H1 (cell line): ENCODE data around the gene CDT1. TPM values are rescaled to one million over a fixed set of nuclear protein-coding genes. Genes with fewer than 3 reads are reported as not detected.
A peak's percentile ranks its signal among the peaks of the same experiment; 100 is the strongest.

Source experiments
- CTCF ChIA-PET: fragments of 300-600 bp; sonication (Branson Sonifier 250); formaldehyde crosslinking; loops from one replicate; lab custom pipeline; 2021; ENCODE audit not compliant: partially characterized antibody; lab: Charles Lee
- POLR2A ChIA-PET: fragments of 300-600 bp; sonication (Branson Sonifier 250); formaldehyde crosslinking; loops from one replicate; lab custom pipeline; 2021; ENCODE audit warnings: inconsistent platforms; ENCODE audit not compliant: partially characterized antibody; lab: Charles Lee
- DNase-seq, 2 experiments: peaks; one replicate each; pipeline versions ENCODE4 v3.0.0 to v3.0.0-alpha.2; 2010 to 2022; ENCODE audit warnings: low spot score in 2 of 2, low read depth in 1 of 2, mixed read lengths in 1 of 2
- FAIRE-seq: peaks from 2 replicates; lab custom pipeline; 2011; peaks lifted over from hg19 to GRCh38; lab: Jason Lieb, UNC
- H2AFZ ChIP-seq: 2 replicates; pipeline ENCODE4 v1.8.1; 2012; ENCODE audit warnings: low read length, inconsistent platforms
- H2AK5ac ChIP-seq: 2 replicates; pipeline ENCODE4 v1.6.1; 2013; ENCODE audit warnings: low read depth, low read length
- H2BK120ac ChIP-seq: replicated peaks from 2 replicates; pipeline ENCODE3; 2013; ENCODE audit warnings: low read depth, low read length, inconsistent platforms
- H2BK12ac ChIP-seq: 2 replicates; pipeline ENCODE4 v1.6.1; 2013; ENCODE audit warnings: low read depth, low read length
- H2BK15ac ChIP-seq: 2 replicates; pipeline ENCODE4 v1.6.1; 2013; ENCODE audit warnings: low read length
- H2BK20ac ChIP-seq: 2 replicates; pipeline ENCODE4 v1.6.1; 2013; ENCODE audit warnings: low read length
- H2BK5ac ChIP-seq: 2 replicates; pipeline ENCODE4 v1.6.1; 2013; ENCODE audit warnings: low read depth, low read length
- H3K14ac ChIP-seq: 2 replicates; pipeline ENCODE4 v1.6.1; 2013; ENCODE audit warnings: inconsistent platforms; ENCODE audit not compliant: insufficient read length
- H3K18ac ChIP-seq: 2 replicates; pipeline ENCODE4 v1.6.1; 2013; ENCODE audit warnings: low read length; ENCODE audit errors: extremely low read depth
- H3K23ac ChIP-seq: 2 replicates; pipeline ENCODE4 v1.6.1; 2013; ENCODE audit warnings: inconsistent platforms; ENCODE audit not compliant: insufficient read length
- H3K23me2 ChIP-seq: 2 replicates; pipeline ENCODE4 v1.6.1; 2013; ENCODE audit warnings: low read depth, low read length
- H3K27ac ChIP-seq: 2 replicates; pipeline ENCODE4 v1.6.1; 2011; ENCODE audit warnings: low read depth, low read length, inconsistent platforms
- H3K27me3 ChIP-seq, 4 experiments: replicated peaks in 1 of 4; 1 replicate in 1 of 4; 2 replicates in 3 of 4; pipeline versions ENCODE4 v1.6.1 to v1.8.1; 2011 to 2013; ENCODE audit warnings: low read length in 3 of 4, mild to moderate bottlenecking in 3 of 4, inconsistent platforms in 2 of 4, mixed read lengths in 2 of 4, moderate library complexity in 1 of 4; ENCODE audit not compliant: control insufficient read depth in 3 of 4, insufficient read depth in 3 of 4; ENCODE audit errors: extremely low read depth in 1 of 4
- H3K36me3 ChIP-seq, 4 experiments: 2 replicates each; pipeline versions ENCODE4 v1.6.1 to v1.8.1; 2011 to 2013; ENCODE audit warnings: mild to moderate bottlenecking in 4 of 4, low read length in 3 of 4, moderate library complexity in 2 of 4, control low read depth in 1 of 4, inconsistent platforms in 1 of 4; ENCODE audit not compliant: insufficient read depth in 4 of 4, control insufficient read depth in 2 of 4
- H3K4ac ChIP-seq: replicated peaks from 2 replicates; pipeline ENCODE3; 2013; ENCODE audit warnings: low read length, low read depth, mixed read lengths, inconsistent platforms; ENCODE audit not compliant: insufficient read length
- H3K4me1 ChIP-seq, 4 experiments: replicated peaks in 1 of 4; 1 replicate in 1 of 4; 2 replicates in 3 of 4; pipeline versions ENCODE4 v1.6.1 to v1.8.1; 2011 to 2013; ENCODE audit warnings: low read length in 3 of 4, inconsistent platforms in 2 of 4, mixed read lengths in 1 of 4; ENCODE audit not compliant: insufficient read depth in 4 of 4, control insufficient read depth in 3 of 4
- H3K4me2 ChIP-seq, 2 experiments: 2 replicates each; pipeline versions ENCODE4 v1.6.1 to v1.8.1; 2011 to 2013; ENCODE audit warnings: low read depth in 2 of 2, low read length in 2 of 2, control low read depth in 1 of 2, inconsistent platforms in 1 of 2, mild to moderate bottlenecking in 1 of 2; ENCODE audit not compliant: insufficient read depth in 1 of 2
- H3K4me3 ChIP-seq, 4 experiments: fragments of 200-600, 300-600 bp in 1 of 4; sonication (generic), shearing (Covaris generic), sonication (Bioruptor Twin) in 1 of 4; 2 replicates each; pipeline versions ENCODE4 v1.5.1 to v1.8.1; 2011 to 2016; ENCODE audit warnings: low read length in 4 of 4, low read depth in 3 of 4, control low read depth in 2 of 4, inconsistent platforms in 2 of 4, mild to moderate bottlenecking in 2 of 4, mixed read lengths in 1 of 4, moderate library complexity in 1 of 4; ENCODE audit not compliant: insufficient read depth in 2 of 4; ENCODE audit errors: extremely low read depth in 1 of 4
- H3K56ac ChIP-seq: replicated peaks from 2 replicates; pipeline ENCODE3; 2013; ENCODE audit warnings: low read depth, mild to moderate bottlenecking, mixed read lengths, low read length, inconsistent platforms; ENCODE audit not compliant: insufficient read length
- H3K79me1 ChIP-seq: 2 replicates; pipeline ENCODE4 v1.6.1; 2013; ENCODE audit warnings: low read depth, low read length, control low read depth
- H3K79me2 ChIP-seq, 2 experiments: 2 replicates each; pipeline versions ENCODE4 v1.6.1 to v1.8.1; 2012 to 2013; ENCODE audit warnings: low read length in 2 of 2, mild to moderate bottlenecking in 2 of 2, inconsistent platforms in 1 of 2; ENCODE audit not compliant: insufficient read depth in 2 of 2, control insufficient read depth in 1 of 2
- H3K9ac ChIP-seq, 4 experiments: replicated peaks in 1 of 4; 1 replicate in 1 of 4; 2 replicates in 3 of 4; pipeline versions ENCODE4 v1.6.1 to v1.8.1; 2011 to 2013; ENCODE audit warnings: low read depth in 3 of 4, low read length in 3 of 4, control low read depth in 2 of 4, mild to moderate bottlenecking in 2 of 4, moderate library complexity in 2 of 4, inconsistent platforms in 1 of 4; ENCODE audit errors: extremely low read depth in 1 of 4
- H3K9me3 ChIP-seq, 2 experiments: 2 replicates each; pipeline versions ENCODE4 v1.6.1 to v1.8.1; 2012 to 2013; ENCODE audit warnings: mild to moderate bottlenecking in 2 of 2, moderate library complexity in 2 of 2, control low read depth in 1 of 2, inconsistent platforms in 1 of 2, low read depth in 1 of 2, low read length in 1 of 2, mixed read lengths in 1 of 2; ENCODE audit not compliant: insufficient read depth in 2 of 2
- H4K20me1 ChIP-seq, 2 experiments: replicated peaks in 1 of 2; 2 replicates each; pipeline versions ENCODE3 to v1.8.1; 2011 to 2013; ENCODE audit warnings: inconsistent platforms in 2 of 2, low read length in 2 of 2, mild to moderate bottlenecking in 1 of 2; ENCODE audit not compliant: insufficient read depth in 2 of 2, control insufficient read depth in 1 of 2
- H4K5ac ChIP-seq: 2 replicates; pipeline ENCODE4 v1.6.1; 2013; ENCODE audit warnings: low read length, low read depth, mixed read lengths, inconsistent platforms; ENCODE audit not compliant: insufficient read length
- H4K8ac ChIP-seq: 2 replicates; pipeline ENCODE4 v1.8.0; 2013; ENCODE audit warnings: mild to moderate bottlenecking, moderate library complexity, low read length, inconsistent platforms; ENCODE audit not compliant: insufficient read depth; ENCODE audit errors: extremely low read depth
- H4K91ac ChIP-seq: replicated peaks from 2 replicates; pipeline ENCODE3; 2013; ENCODE audit warnings: low read length, mixed read lengths, inconsistent platforms; ENCODE audit not compliant: insufficient read length
- GTF2F1 ChIP-seq: IDR thresholded peaks from 2 replicates; pipeline ENCODE4 v1.6.1; 2012; ENCODE audit warnings: low read depth, low read length, improper control_type of control experiment, borderline replicate concordance
- WGBS, 2 experiments: shearing (Covaris generic) in 1 of 2; methylation state at CpG; one replicate each; pipeline versions ENCODE4 v1.1.6 to v1.1.7; 2013 to 2015; ENCODE audit warnings: low lambda C conversion rate in 2 of 2, mixed read lengths in 2 of 2, inconsistent platforms in 1 of 2, low coverage in 1 of 2, missing lambda C conversion rate in 1 of 2; ENCODE audit not compliant: insufficient replicate concordance in 2 of 2, insufficient coverage in 1 of 2, insufficient read length in 1 of 2; ENCODE audit errors: extremely low coverage in 1 of 2, missing lambda C conversion rate in 1 of 2; 5-methylcytosine and 5-hydroxymethylcytosine counted together
- polyA plus RNA-seq, 7 experiments: library from polyadenylated mRNA; depleted of rRNA in 3 of 7; stranded (reverse) in 5 of 7; unstranded in 2 of 7; fragments of >200 nt in 5 of 7; fragments of 200-250 nt in 2 of 7; gene quantifications; 1 replicate in 5 of 7; 2 replicates in 1 of 7; 4 replicates in 1 of 7; pipeline versions ENCODE4 v1.2.1 to v1.2.3, GENCODE V29; 2011 to 2013; ENCODE audit warnings: missing spikeins in 2 of 7, mixed read lengths in 2 of 7
- total RNA-seq: library from RNA; stranded (reverse); fragmentation: NEBNext Ultra II Directional; extraction: Animal tissue kit (Norgen Biotek cat#: 25700); gene quantifications from 2 replicates; pipeline ENCODE4 v1.2.1, GENCODE V29; 2021

Gene CDT1
- total and polyA plus RNA-seq, 2 of the 8 experiments (the other 6 are each of a cell fraction or from before 2014, with no cell fraction given) = 76.7 to 95.4 TPM

GRCh38 chr16:88782454-88783390, 20.9 kb upstream of the CDT1 start:
- Histone ChIP-seq H3K9ac (no peak overlapping the region), H3K4me3 (no peak overlapping the region), H2AFZ (no peak overlapping the region), H3K4me1 (peaks cover 0 to 14% (median 6%) of the 10 kb centered on the region in 4 experiments; a peak in 6 of 7 replicates), H3K4me2 (peak overlapping the region in 1 of 2 experiments; percentile 16; a peak in 2 of 4 replicates), H3K27me3 (peaks cover 0 to 6% (median 3%) of the 10 kb centered on the region in 4 experiments; a peak in 3 of 7 replicates), H4K20me1 (peaks cover 0 to 11% of the 10 kb centered on the region in 2 experiments), H3K9me3 (no peaks in the 10 kb centered on the region), H3K36me3 (no peaks in the 10 kb centered on the region), H3K27ac (no peak overlapping the region), H4K8ac (peak overlapping the region; percentile 72), H3K23me2 (peaks cover 6% of the 10 kb centered on the region; the same call in 1 of the 2 replicates), H2BK12ac (peak overlapping the region; percentile 60; the same call in 1 of the 2 replicates), H3K56ac (no peak overlapping the region), H3K4ac (no peak overlapping the region), H4K5ac (no peak overlapping the region), H4K91ac (no peak overlapping the region), H2AK5ac (no peak overlapping the region; the same call in 1 of the 2 replicates), H3K79me2 (peaks cover 0 to 26% of the 10 kb centered on the region in 2 experiments; a peak in 1 of 4 replicates), H2BK120ac (no peak overlapping the region), H2BK20ac (no peak overlapping the region), H2BK15ac (no peak overlapping the region), H3K79me1 (peaks cover 4% of the 10 kb centered on the region; the same call in 1 of the 2 replicates), H3K23ac (no peak overlapping the region), H2BK5ac (0 out of 2 replicates have a peak overlapping the region, but pooled peaks have one; percentile 39), H3K14ac (no peak overlapping the region), H3K18ac (no peak overlapping the region)
- no peak for DNase-seq
- TF ChIP-seq GTF2F1 = no peak
- WGBS, 2 experiments = 79% methylated on average over 15 of the region's 16 CpGs; no CpG with 5 or more reads in 1 of the 2 experiments
- FAIRE-seq = no peak
- CTCF ChIA-PET = interaction anchor here (0.7 to 7.4 kb wide), 12 partner anchors 9 to 1002 kb away, joined by 3 to 94 read pairs (median 6); no protein-coding TSS in a partner anchor
- POLR2A ChIA-PET = interaction anchor here (0.7 to 2.2 kb wide), 8 partner anchors 9 to 19 kb away, joined by 3 to 12 read pairs (median 4); no protein-coding TSS in a partner anchor
